ACHN (cell line): ENCODE measurements around the gene MAPK8.
A peak's percentile ranks its signal among the peaks of the same experiment; 100 is the strongest.

Experiments used
- DNase-seq: peaks from one replicate; pipeline ENCODE4 v3.0.0-alpha.2; 2015
- in situ Hi-C: cut with HindIII; loops from 2 replicates; pipeline ENCODE4 v1.10.0; 2017; ENCODE audit warnings: low sequenced_read_pairs, low pct_ligation_motif_present, low pct_unique_long_range_greater_than_20kb

MAPK8 gene

GRCh38 chr10:48430402-48430993, 124.0 kb downstream of the MAPK8 start:
- no peak for DNase-seq
- in situ Hi-C loops = no loop called here

GRCh38 chr10:48431871-48432270, 125.4 kb downstream of the MAPK8 start:
- in situ Hi-C loops = no loop called here
- DNase-seq = no peak

- in situ Hi-C loops = no loop called here
- no peak for DNase-seq
These were observed 131.1 kb downstream of the MAPK8 start for GRCh38 chr10:48437546-48437945.

GRCh38 chr10:48439031-48439430, 132.6 kb downstream of the MAPK8 start:
- in situ Hi-C loops = no loop called here
- DNase-seq = peak; percentile 43

- in situ Hi-C loops = no loop called here
These were observed 133.1 kb downstream of the MAPK8 start for GRCh38 chr10:48439581-48440041.

GRCh38 chr10:48440771-48441170, 134.3 kb downstream of the MAPK8 start:
- no peak for DNase-seq
- in situ Hi-C loops = no loop called here

More at GRCh38 chr10:48439581-48440041, 133.1 kb downstream of the MAPK8 start:
- no peak for DNase-seq

- in situ Hi-C loops = no loop called here
- DNase-seq = no peak
These were observed 135.8 kb downstream of the MAPK8 start for GRCh38 chr10:48442090-48442808.

GRCh38 chr10:48442809-48443177, 136.3 kb downstream of the MAPK8 start:
- in situ Hi-C loops = no loop called here
- DNase-seq = no peak

- in situ Hi-C loops = no loop called here
These were observed 137.8 kb downstream of the MAPK8 start for GRCh38 chr10:48444266-48444665.

GRCh38 chr10:48444861-48445841, 138.7 kb downstream of the MAPK8 start:
- in situ Hi-C loops = no loop called here
- DNase-seq = peak; percentile 49

More at GRCh38 chr10:48444266-48444665, 137.8 kb downstream of the MAPK8 start:
- peak; percentile 35 for DNase-seq

- in situ Hi-C loops = no loop called here
These were observed 139.5 kb downstream of the MAPK8 start for GRCh38 chr10:48445932-48446331.

GRCh38 chr10:48446785-48447184, 140.3 kb downstream of the MAPK8 start:
- DNase-seq = no peak
- in situ Hi-C loops = no loop called here

More at GRCh38 chr10:48445932-48446331, 139.5 kb downstream of the MAPK8 start:
- no peak for DNase-seq

GRCh38 chr10:48447356-48448215, 141.1 kb downstream of the MAPK8 start:
- in situ Hi-C loops = no loop called here

GRCh38 chr10:48448796-48449195, 142.3 kb downstream of the MAPK8 start:
- in situ Hi-C loops = no loop called here
- no peak for DNase-seq

More at GRCh38 chr10:48447356-48448215, 141.1 kb downstream of the MAPK8 start:
- DNase-seq = no peak

GRCh38 chr10:48449501-48450232, 143.2 kb downstream of the MAPK8 start:
- no peak for DNase-seq
- in situ Hi-C loops = no loop called here

- no peak for DNase-seq
- in situ Hi-C loops = no loop called here
These were observed 143.8 kb downstream of the MAPK8 start for GRCh38 chr10:48450233-48450740.

GRCh38 chr10:48450741-48451466, 144.4 kb downstream of the MAPK8 start:
- in situ Hi-C loops = no loop called here

More at GRCh38 chr10:48450741-48451466, 144.4 kb downstream of the MAPK8 start:
- no peak for DNase-seq
